ENCODE results near the gene SC5D. TPM values are rescaled to one million over a fixed set of nuclear protein-coding genes. Genes with fewer than 3 reads are reported as not detected.

Gene SC5D
- total RNA-seq, 2 experiments from 2014 or later, result 18.9 to 21.6 TPM

DNA sequence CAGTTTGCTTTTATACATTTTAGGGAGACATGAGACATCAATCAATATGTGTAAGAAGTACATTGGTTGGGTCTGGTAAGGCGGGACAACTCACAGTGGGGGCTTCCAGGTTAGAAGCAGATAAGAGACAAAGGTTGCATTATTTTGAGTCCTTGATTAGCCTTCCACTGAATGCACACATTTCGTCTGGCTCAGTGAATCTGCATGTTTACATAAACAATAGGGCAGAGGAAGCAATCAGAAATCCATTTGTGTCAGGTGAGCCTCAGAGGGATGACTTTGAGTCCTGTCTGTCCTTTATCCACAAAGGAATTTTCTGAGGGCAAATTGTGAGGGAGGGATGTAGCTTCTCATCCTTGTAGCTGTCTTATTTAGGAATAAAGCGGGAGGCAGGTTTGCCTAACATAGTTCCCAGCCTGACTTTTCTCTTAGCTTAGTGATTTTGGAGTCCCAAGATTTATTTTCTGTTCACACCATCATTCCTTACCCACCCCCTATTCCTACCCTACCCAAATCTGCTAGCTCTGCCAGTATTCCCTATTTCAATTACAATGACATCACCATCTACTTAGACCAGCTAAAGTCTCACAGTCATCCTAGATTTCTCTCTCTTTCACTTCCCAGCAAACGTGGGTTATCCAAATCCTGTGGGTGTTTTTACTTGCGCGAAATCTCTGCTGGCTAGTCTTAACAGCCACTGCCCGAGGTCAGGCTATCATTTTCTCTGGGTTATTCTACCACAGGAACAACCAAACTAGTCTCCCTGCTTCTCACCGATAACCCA lies 2.9 kb downstream of the SC5D start:
- DNase-seq (no peak), ATAC-seq (no peak)
- H3K36me3 Mint-ChIP-seq (ENCODE audit: low read depth), result peaks cover 24% of the 10 kb centered on the region
- H3K4me3 Mint-ChIP-seq, result no peak overlapping the region
- ChIA-PET CTCF (interaction anchor here (0.9 kb wide), 1 partner anchor 157 kb away, joined by 3 read pairs; the partner anchor contains the start of genes SORL1 and SORL1-AS1), POLR2A (no interaction called here)
- peaks cover 3% of the 10 kb centered on the region for H3K27me3 Mint-ChIP-seq (ENCODE audit: low read depth)
- H3K9me3 Mint-ChIP-seq (ENCODE audit: insufficient read depth), result no peaks in the 10 kb centered on the region
- no peak overlapping the region for H3K27ac Mint-ChIP-seq
- H3K4me1 Mint-ChIP-seq (ENCODE audit: low read depth), result peaks cover 37% of the 10 kb centered on the region

DNA sequence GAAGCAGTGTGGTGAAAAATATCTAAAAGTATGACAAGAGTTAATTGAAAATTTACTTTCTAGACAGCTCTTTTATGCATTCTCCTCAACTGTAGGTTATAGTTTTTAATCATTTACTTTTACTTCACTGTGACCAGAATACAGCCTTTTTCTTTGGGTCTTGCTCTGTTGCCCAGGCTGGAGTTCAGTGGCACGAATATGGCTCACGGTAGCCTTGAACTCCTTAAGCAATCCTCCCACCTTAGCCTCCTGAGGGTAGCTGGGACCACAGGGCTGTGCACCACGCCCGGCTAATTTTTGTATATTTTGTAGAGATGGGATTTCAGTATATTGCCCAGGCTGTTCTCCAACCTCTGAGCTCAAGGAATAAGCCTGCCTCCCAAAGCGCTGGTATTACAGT lies 5.3 kb downstream of the SC5D start:
- no peaks in the 10 kb centered on the region for H3K27me3 Mint-ChIP-seq (ENCODE audit: low read depth)
- ATAC-seq (no peak), DNase-seq (no peak)
- no peaks in the 10 kb centered on the region for H3K9me3 Mint-ChIP-seq (ENCODE audit: insufficient read depth)
- peaks cover 21% of the 10 kb centered on the region for H3K36me3 Mint-ChIP-seq (ENCODE audit: low read depth)
- H3K4me1 Mint-ChIP-seq (ENCODE audit: low read depth), result peaks cover 26% of the 10 kb centered on the region
- H3K4me3 Mint-ChIP-seq, result no peak overlapping the region
- ChIA-PET POLR2A (no interaction called here), CTCF (interaction anchor here (1.2 kb wide), 1 partner anchor 294 kb away, joined by 3 read pairs; no protein-coding TSS in a partner anchor)
- H3K27ac Mint-ChIP-seq, result no peak overlapping the region

- no peaks in the 10 kb centered on the region for H3K9me3 Mint-ChIP-seq (ENCODE audit: insufficient read depth)
- no peak for DNase-seq
- no peak overlapping the region for H3K27ac Mint-ChIP-seq
- H3K4me3 Mint-ChIP-seq, result no peak overlapping the region
- ATAC-seq, result no peak
- peaks cover 24% of the 10 kb centered on the region for H3K4me1 Mint-ChIP-seq (ENCODE audit: low read depth)
- ChIA-PET CTCF (interaction anchor here (1.2 kb wide), 1 partner anchor 293 kb away, joined by 3 read pairs; no protein-coding TSS in a partner anchor), POLR2A (no interaction called here)
- peaks cover 26% of the 10 kb centered on the region for H3K36me3 Mint-ChIP-seq (ENCODE audit: low read depth)
- no peaks in the 10 kb centered on the region for H3K27me3 Mint-ChIP-seq (ENCODE audit: low read depth)
Observed at GRCh38 chr11:121298774-121299173, 6.2 kb downstream of the SC5D start.

DNA sequence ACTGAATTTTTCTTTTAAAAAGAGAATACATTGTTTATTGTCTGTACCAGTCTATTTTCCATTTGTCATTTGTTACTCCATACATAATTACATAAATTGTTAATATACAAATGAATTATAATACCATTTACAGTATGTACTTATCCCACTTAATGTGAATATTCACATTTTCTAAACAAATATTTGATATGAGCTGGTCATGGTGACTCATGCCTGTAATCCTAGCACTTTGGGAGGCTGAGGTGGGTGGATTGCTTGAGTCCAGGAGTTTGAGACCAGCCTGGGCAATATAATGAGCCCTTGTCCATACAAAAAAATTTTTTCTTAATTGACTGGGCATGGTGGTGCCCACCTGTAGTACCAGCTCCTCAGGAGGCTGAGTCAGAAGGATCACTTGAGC lies 6.8 kb downstream of the SC5D start:
- Mint-ChIP-seq H3K4me3 (no peak overlapping the region), H3K4me1 (ENCODE audit: low read depth) (peaks cover 19% of the 10 kb centered on the region), H3K36me3 (ENCODE audit: low read depth) (peaks cover 30% of the 10 kb centered on the region), H3K9me3 (ENCODE audit: insufficient read depth) (no peaks in the 10 kb centered on the region), H3K27ac (no peak overlapping the region), H3K27me3 (ENCODE audit: low read depth) (no peaks in the 10 kb centered on the region)
- DNase-seq (no peak), ATAC-seq (no peak)
- ChIA-PET POLR2A (no interaction called here), CTCF (interaction anchor here (1.0 kb wide), 1 partner anchor 105 kb away, joined by 3 read pairs; no protein-coding TSS in a partner anchor)

DNA sequence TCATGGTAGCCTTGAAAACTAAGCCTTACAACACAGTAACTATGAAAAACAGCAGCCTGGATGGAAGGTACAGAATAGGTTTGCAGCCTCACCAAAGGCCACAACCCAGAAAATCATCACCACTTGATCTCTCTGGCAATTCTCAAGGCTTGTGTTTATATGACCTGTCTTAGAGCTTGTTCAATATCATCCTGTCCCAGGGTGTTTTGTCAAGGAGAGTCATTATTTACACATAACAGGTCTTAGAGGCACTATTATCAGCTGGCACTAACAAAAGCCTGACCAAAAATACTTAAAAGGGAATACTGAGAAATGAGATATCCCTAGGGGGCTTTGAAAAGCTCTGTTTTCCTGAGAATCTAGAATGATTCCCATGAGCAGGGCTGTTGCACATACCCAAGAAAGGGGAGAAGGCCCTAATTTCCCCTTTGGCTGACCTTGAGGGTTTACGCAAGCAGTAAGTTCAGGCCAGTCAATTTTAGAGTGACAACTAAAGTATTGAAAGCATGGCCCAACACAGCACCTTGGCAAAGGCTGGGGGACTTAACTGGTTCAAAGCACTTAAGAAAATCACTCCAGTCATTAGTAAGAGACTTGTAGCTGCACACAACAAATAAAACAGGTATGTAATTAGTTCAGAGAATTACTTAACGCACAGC lies 7.9 kb downstream of the SC5D start:
- Mint-ChIP-seq H3K9me3 (ENCODE audit: insufficient read depth) (no peaks in the 10 kb centered on the region), H3K27me3 (ENCODE audit: low read depth) (no peaks in the 10 kb centered on the region), H3K4me3 (no peak overlapping the region), H3K36me3 (ENCODE audit: low read depth) (peaks cover 37% of the 10 kb centered on the region), H3K4me1 (ENCODE audit: low read depth) (peaks cover 9% of the 10 kb centered on the region), H3K27ac (no peak overlapping the region)
- ChIA-PET POLR2A (no interaction called here), CTCF (interaction anchor here (1.0 kb wide), 1 partner anchor 106 kb away, joined by 3 read pairs; no protein-coding TSS in a partner anchor)
- no peak for ATAC-seq
- DNase-seq, result no peak

- no peaks in the 10 kb centered on the region for H3K9me3 Mint-ChIP-seq (ENCODE audit: insufficient read depth)
- peaks cover 37% of the 10 kb centered on the region for H3K36me3 Mint-ChIP-seq (ENCODE audit: low read depth)
- H3K4me1 Mint-ChIP-seq (ENCODE audit: low read depth), result peaks cover 4% of the 10 kb centered on the region
- ChIA-PET POLR2A (no interaction called here), CTCF (no interaction called here)
- DNase-seq (no peak), ATAC-seq (no peak)
- H3K27me3 Mint-ChIP-seq (ENCODE audit: low read depth), result no peaks in the 10 kb centered on the region
- H3K27ac Mint-ChIP-seq, result no peak overlapping the region
- no peak overlapping the region for H3K4me3 Mint-ChIP-seq
Observed at GRCh38 chr11:121300972-121301699, 8.6 kb downstream of the SC5D start.

GRCh38 chr11:121304759-121305158 lies 12.2 kb downstream of the SC5D start:
- no peak for DNase-seq
- Mint-ChIP-seq H3K27me3 (ENCODE audit: low read depth) (no peaks in the 10 kb centered on the region), H3K4me1 (ENCODE audit: low read depth) (peaks cover 2% of the 10 kb centered on the region), H3K9me3 (ENCODE audit: insufficient read depth) (no peaks in the 10 kb centered on the region), H3K4me3 (no peak overlapping the region), H3K36me3 (ENCODE audit: low read depth) (peaks cover 46% of the 10 kb centered on the region), H3K27ac (no peak overlapping the region)
- ChIA-PET CTCF (no interaction called here), POLR2A (no interaction called here)
- no peak for ATAC-seq

DNA sequence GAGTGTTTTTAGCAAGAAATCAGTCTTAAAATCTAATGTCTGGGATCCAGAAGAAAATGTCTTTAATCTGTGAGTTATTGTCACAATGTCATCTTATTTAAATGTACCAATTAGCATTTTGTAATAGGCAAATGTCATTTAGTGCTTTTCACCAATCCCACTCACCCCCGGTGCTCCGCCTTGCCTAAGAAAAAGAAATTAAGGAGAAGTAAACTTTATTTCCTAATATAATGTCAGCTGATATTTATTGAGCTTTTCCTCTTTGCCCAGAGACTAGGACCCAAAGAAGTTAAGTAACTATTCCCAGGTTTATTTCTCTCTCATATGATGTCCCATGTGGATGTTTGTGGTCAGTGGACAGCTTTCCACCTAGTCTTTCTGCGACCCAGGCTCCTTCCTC lies 16.2 kb downstream of the SC5D start:
- peaks cover 18% of the 10 kb centered on the region for H3K4me1 Mint-ChIP-seq (ENCODE audit: low read depth)
- ChIA-PET POLR2A (no interaction called here), CTCF (interaction anchor here (1.7 kb wide), 1 partner anchor 10 kb away, joined by 4 read pairs; no protein-coding TSS in a partner anchor)
- H3K27me3 Mint-ChIP-seq (ENCODE audit: low read depth), result no peaks in the 10 kb centered on the region
- no peak overlapping the region for H3K27ac Mint-ChIP-seq
- H3K36me3 Mint-ChIP-seq (ENCODE audit: low read depth), result peaks cover 50% of the 10 kb centered on the region
- no peaks in the 10 kb centered on the region for H3K9me3 Mint-ChIP-seq (ENCODE audit: insufficient read depth)
- H3K4me3 Mint-ChIP-seq, result no peak overlapping the region
- DNase-seq (no peak), ATAC-seq (no peak)

GRCh38 chr11:121309688-121310087 lies 17.1 kb downstream of the SC5D start:
- DNase-seq (no peak), ATAC-seq (no peak)
- Mint-ChIP-seq H3K4me3 (no peak overlapping the region), H3K4me1 (ENCODE audit: low read depth) (peaks cover 18% of the 10 kb centered on the region), H3K27ac (no peak overlapping the region), H3K36me3 (ENCODE audit: low read depth) (peaks cover 44% of the 10 kb centered on the region), H3K27me3 (ENCODE audit: low read depth) (no peaks in the 10 kb centered on the region), H3K9me3 (ENCODE audit: insufficient read depth) (no peaks in the 10 kb centered on the region)
- ChIA-PET CTCF (no interaction called here), POLR2A (no interaction called here)

DNA sequence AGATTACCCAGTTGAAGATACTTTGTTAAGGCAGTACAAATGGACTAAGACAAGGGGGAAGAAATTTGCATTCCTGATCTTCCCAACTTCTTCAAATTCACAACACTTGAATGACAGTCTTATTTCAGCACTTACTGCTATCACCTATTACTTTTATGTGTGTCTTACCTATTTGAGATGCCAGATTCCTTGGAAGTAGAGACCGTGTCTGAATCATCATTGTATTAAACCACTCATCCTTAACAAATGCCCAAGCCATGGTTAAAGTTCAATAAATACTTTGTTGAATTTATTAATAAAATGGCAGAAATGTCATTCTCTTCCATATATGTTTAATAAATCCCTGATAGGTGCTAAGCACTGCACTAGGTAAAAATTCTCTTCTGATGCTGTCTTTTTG lies 18.3 kb downstream of the SC5D start:
- no peak for ATAC-seq
- ChIA-PET POLR2A (interaction anchor here (0.5 kb wide), 1 partner anchor 216 kb away, joined by 5 read pairs; no protein-coding TSS in a partner anchor), CTCF (no interaction called here)
- DNase-seq, result no peak
- Mint-ChIP-seq H3K9me3 (ENCODE audit: insufficient read depth) (no peaks in the 10 kb centered on the region), H3K4me1 (ENCODE audit: low read depth) (peaks cover 18% of the 10 kb centered on the region), H3K4me3 (no peak overlapping the region), H3K27me3 (ENCODE audit: low read depth) (no peaks in the 10 kb centered on the region), H3K27ac (no peak overlapping the region), H3K36me3 (ENCODE audit: low read depth) (peaks cover 34% of the 10 kb centered on the region)

- DNase-seq (no peak), ATAC-seq (no peak)
- peaks cover 30% of the 10 kb centered on the region for H3K36me3 Mint-ChIP-seq (ENCODE audit: low read depth)
- ChIA-PET POLR2A (interaction anchor here (0.5 kb wide), 1 partner anchor 216 kb away, joined by 5 read pairs; no protein-coding TSS in a partner anchor), CTCF (no interaction called here)
- H3K4me1 Mint-ChIP-seq (ENCODE audit: low read depth), result peaks cover 18% of the 10 kb centered on the region
- H3K9me3 Mint-ChIP-seq (ENCODE audit: insufficient read depth), result no peaks in the 10 kb centered on the region
- no peak overlapping the region for H3K27ac Mint-ChIP-seq
- no peaks in the 10 kb centered on the region for H3K27me3 Mint-ChIP-seq (ENCODE audit: low read depth)
- no peak overlapping the region for H3K4me3 Mint-ChIP-seq
Observed at GRCh38 chr11:121311373-121311772, 18.8 kb downstream of the SC5D start.

GRCh38 chr11:121312483-121312882 lies 19.9 kb downstream of the SC5D start:
- Mint-ChIP-seq H3K4me1 (ENCODE audit: low read depth) (peaks cover 18% of the 10 kb centered on the region), H3K27me3 (ENCODE audit: low read depth) (no peaks in the 10 kb centered on the region), H3K27ac (no peak overlapping the region), H3K36me3 (ENCODE audit: low read depth) (peaks cover 21% of the 10 kb centered on the region), H3K4me3 (no peak overlapping the region), H3K9me3 (ENCODE audit: insufficient read depth) (no peaks in the 10 kb centered on the region)
- ATAC-seq (no peak), DNase-seq (no peak)
- CTCF ChIA-PET, result interaction anchor here (1.1 kb wide), 1 partner anchor 270 kb away, joined by 3 read pairs; no protein-coding TSS in a partner anchor
- POLR2A ChIA-PET, result no interaction called here
